Stomach (tissue), 4 donors: ENCODE measurements around the gene ZNF583.

ENCODE experiments used
- CTCF ChIP-seq, 7 experiments: fragments of 450-650 bp in 4 of 7; fragments of 200-600 bp in 3 of 7; sonication (generic) in 3 of 7; IDR thresholded peaks; one replicate each; pipeline ENCODE4 v1.5.1; 2016 to 2019; ENCODE audit warnings: antibody characterized with exemption in 7 of 7, control low read depth in 2 of 7, mild to moderate bottlenecking in 1 of 7
- POLR2A ChIP-seq, 4 donors: fragments of 450-650 bp; IDR thresholded peaks; one replicate each; pipeline ENCODE4 v1.6.1; 2016; ENCODE audit warnings: antibody characterized with exemption in 4 of 4, control low read depth in 2 of 4, mild to moderate bottlenecking in 1 of 4, moderate library complexity in 1 of 4
- POLR2AphosphoS5 ChIP-seq, 3 donors: sonication (generic); formaldehyde crosslinking; IDR thresholded peaks; one replicate each; pipeline ENCODE4 v1.6.1; 2016; ENCODE audit warnings: antibody characterized with exemption in 3 of 3

- TF ChIP-seq CTCF (IDR thresholded peaks at IDR 0.05) (no peak), POLR2A (IDR thresholded peaks at IDR 0.05) (no peak), POLR2AphosphoS5 (IDR thresholded peaks at IDR 0.05) (no peak)
Observed at GRCh38 chr19:56405062-56405461, 930 bp downstream of the ZNF583 start.
